Stimulated activated CD4-positive, alpha-beta T cell treated with anti-CD3 and anti-CD28 coated beads, Interleukin-4, amount 100 ng/mL, for 24 hours (primary cell): Measurements from ENCODE around the gene EOMES.

Experiments used
- DNase-seq: peaks from one replicate; pipeline ENCODE4 v3.0.0-alpha.2; 2020

The EOMES gene

GRCh38 chr3:27678234-27678633, 43.9 kb downstream of the EOMES start:
- no peak for DNase-seq

GRCh38 chr3:27677565-27677964, 44.6 kb downstream of the EOMES start:
- DNase-seq, result no peak

- DNase-seq, result no peak
Observed at GRCh38 chr3:27675287-27675686, 46.8 kb downstream of the EOMES start.

- no peak for DNase-seq
Observed at GRCh38 chr3:27673701-27674100, 48.4 kb downstream of the EOMES start.

GRCh38 chr3:27671101-27671500, 51.0 kb downstream of the EOMES start:
- no peak for DNase-seq

GRCh38 chr3:27670619-27671018, 51.5 kb downstream of the EOMES start:
- DNase-seq, result no peak

- no peak for DNase-seq
Observed at GRCh38 chr3:27669591-27669990, 52.5 kb downstream of the EOMES start.

GRCh38 chr3:27667751-27668150, 54.4 kb downstream of the EOMES start:
- no peak for DNase-seq

- DNase-seq, result peak; percentile 9
Observed at GRCh38 chr3:27666708-27667107, 55.4 kb downstream of the EOMES start.

GRCh38 chr3:27666272-27666671, 55.9 kb downstream of the EOMES start:
- no peak for DNase-seq
